Occipital lobe (tissue), 2 donors: ENCODE data around the gene SAMD8. TPM values are rescaled to one million over a fixed set of nuclear protein-coding genes. Genes with fewer than 3 reads are reported as not detected.
"Not testable (repeated sequence)": the region's sequence is repeated elsewhere in the genome, so short reads cannot be mapped to it uniquely, and the experiment has no call there.

Experiments used
- DNase-seq: peaks from one replicate; lab custom pipeline; 2025; lab: John Stamatoyannopoulos, UW
- total RNA-seq: library from RNA; depleted of rRNA; stranded (reverse); fragments of >200 nt; gene quantifications from one replicate; pipeline ENCODE4 v1.2.3, GENCODE V29; 2014

SAMD8 gene
- total RNA-seq, 1 donor from 2014 or later, result 83.1 TPM

DNA sequence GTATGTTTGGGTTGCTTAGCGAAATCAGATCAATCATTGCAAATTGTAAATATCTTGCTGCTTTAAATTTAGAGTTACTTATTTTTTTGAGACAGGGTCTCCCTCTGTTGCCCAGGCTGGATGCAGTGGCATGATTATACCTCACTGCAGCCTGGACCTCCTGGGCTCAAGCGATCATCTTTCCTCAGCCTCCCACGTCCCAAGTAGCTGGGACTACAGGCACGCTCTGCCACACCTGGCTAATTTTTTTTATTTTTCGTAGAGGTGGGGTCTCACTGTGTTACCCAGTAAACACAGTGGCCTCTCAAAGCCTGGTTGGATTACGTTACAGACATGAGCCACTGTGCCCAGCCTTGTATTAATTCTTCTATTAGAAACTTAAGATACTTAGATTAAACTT lies 100.9 kb downstream of the SAMD8 start:
- no peak for DNase-seq

DNA sequence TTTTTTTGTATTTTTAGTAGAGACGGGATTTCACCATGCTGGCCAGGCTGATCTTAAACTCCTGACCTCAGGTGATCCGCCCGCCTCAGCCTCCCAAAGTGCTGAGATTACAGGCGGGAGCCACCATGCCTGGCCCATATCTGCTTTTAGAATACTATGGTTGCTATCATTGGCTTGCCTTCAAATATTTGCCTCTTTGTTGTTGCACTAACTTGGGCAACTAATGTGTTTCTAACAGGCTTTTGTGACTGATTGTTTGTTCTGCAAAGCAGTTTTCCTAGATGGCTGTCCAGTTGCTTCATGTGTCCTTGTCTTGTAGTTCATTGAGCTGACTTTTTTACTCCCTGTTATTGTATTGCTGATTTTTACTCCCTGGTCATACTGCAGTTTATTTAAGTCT lies 108.8 kb downstream of the SAMD8 start:
- DNase-seq, result no peak

DNA sequence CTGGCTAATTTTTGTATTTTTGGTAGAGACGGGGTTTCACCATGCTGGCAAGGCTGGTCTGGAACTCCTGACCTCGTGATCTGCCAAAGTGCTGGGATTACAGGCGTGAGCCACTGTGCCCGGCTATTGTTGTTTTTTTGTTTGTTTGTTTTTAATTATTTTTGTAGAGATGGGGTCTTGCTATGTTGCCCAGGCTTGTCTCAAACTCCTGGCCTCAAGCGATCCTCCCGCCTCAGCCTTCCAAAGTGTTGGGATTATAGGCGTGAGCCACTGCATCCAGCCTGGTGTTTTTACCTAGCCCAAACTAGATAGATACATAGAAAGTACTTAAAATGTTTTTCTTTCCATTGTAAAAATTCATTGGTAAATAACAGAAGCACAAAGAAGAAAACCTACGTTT lies 110.0 kb downstream of the SAMD8 start:
- DNase-seq, result not testable (repeated sequence)

DNA sequence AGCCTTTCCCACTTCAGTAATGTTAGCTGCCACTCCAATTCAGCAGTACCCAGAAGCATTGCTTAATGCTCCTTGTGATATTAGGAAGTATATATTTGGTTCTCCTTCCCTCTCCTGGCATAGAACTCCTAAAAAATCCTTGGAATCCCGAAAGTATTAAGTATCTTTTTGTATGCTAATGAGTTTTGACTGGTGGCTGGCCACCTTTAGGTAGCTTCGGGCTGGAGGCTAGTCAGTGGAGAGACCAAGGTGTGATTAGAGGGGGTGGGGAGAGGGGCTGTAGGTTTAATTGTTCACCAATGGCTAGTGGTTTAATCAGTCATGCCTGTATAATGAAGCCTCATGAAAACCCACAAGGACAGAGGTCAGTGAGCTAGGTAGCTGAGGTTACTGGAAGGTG lies 112.1 kb downstream of the SAMD8 start:
- DNase-seq, result no peak

DNA sequence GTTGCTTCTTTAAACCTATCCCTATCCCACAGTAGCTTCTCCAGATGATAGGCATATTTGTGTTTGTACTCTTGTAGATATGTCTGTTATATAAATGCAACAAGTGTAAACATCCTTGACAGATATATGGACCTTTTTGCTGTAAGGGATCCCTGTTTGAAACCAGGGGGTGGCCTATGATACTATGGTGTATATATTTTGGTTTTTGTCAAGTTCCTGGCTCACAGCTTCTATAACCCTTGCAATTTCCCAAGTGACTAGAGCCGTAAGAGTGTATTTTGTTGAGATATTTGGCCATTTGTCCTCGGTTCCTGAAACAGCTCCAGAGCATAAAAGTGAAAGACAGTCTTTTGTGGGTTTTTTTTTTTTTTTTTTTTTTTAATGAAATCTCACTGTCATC lies 114.6 kb downstream of the SAMD8 start:
- DNase-seq, result no peak

DNA sequence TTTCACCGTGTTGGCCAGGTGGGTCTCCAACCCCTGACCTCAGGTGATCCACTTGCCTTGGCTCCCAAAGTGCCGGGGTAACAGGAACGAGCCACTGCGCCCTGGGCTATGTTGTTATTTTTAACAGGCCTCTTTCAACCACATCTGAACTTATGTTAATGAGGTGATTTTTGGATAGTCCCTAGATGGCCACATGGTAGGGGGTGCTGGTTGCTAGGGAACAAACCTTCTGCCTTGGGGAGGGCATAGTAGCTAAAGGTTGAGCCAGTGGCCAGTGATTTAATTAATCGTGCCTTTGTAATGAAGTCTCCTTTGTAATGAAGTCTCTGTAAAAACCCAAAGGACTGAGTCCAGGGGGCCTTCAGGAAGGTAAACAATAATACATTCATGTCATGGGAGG lies 115.2 kb downstream of the SAMD8 start:
- DNase-seq, result no peak

DNA sequence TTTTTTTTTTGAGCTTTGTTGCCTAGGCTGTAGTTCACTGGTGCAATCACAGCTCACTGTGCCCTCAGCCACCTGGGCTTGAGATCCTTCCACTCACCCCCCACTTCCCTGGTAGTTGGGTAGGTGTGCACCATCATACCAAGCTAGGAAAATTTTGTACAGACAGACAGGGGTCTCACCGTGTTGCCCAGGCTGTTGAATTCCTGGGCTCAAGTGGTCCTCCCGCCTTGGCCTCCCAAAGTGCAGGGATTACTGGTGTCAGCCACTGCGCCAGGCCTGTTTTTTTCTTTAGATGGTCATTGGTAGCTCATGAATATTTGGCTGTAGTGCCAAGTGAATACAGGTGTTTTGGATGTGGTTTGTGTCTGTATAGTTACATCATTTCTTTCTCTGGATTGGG lies 116.8 kb downstream of the SAMD8 start:
- no peak for DNase-seq

DNA sequence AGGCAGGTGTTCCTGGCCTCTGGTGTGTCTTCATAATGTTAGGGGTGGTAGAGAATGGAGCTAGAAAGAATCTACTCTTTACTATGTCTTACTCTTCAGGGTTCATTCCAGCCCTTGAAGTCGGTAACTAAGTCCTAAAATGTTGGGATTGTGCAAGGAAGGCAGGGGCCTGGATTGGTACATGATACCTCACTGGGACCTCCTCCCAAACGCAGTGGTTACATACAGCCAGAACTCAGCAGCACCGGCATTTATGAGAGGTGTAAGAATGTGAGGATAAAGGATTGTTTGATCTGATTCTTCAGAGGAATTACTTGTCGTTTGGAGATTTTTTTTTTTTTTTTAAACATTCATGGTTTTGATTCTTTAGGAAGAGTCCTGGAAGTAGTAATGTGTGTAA lies 117.4 kb downstream of the SAMD8 start:
- no peak for DNase-seq

DNA sequence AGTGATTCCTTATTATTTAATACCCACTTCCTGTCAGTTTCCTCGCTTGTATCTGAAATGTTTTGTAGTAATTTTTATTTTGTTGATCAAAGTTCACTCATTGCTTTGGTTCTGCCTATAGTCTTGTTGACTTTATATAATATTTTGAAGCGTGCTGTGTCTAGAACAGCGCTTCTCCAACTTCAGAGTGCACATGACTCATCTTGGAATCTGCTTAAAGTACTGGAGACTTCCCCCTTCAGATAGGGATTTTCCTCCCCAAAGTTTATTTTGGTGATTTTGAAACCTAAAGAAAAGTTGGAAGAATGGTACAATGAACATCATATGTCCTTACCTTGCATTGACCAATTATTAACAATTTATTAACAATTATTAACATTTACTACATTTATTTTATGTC lies 118.5 kb downstream of the SAMD8 start:
- DNase-seq, result no peak

DNA sequence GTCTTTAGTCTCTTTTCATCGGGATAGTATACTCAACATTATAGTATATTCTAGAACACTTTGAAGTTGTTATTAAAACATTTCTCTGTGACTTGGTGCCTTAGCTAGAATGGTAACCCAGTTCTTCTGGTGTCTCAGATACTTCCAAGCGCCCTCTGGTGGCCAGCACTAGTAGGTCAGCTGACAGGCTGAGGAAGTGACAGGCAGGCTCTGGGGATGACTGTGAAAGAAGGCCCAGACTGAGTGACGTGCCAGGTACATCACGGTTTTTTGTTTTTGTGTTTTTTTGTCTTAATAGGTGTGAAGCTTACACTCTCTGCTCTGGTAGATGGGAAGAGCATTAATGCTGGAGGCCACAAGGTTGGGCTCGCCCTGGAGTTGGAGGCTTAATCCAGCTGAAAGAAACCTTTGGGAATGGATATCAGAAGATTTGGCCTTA lies 119.2 kb downstream of the SAMD8 start:
- peak; percentile 85 for DNase-seq

Other genes with a start within 250 kb of the SAMD8 start
- gene VDAC2, start 99.1 kb downstream of the SAMD8 start, total RNA-seq, result 126 TPM
- gene COMTD1, start 124.3 kb downstream of the SAMD8 start, total RNA-seq, result 19.7 TPM